Adrenal gland (tissue), 5 donors: ENCODE data around the gene BTBD16.

ENCODE experiments used
- CTCF ChIP-seq, 6 experiments: fragments of 450-650 bp in 4 of 6; fragments of 200-600 bp in 2 of 6; sonication (generic) in 1 of 6; IDR thresholded peaks; 1 replicate in 5 of 6; 2 replicates in 1 of 6; pipeline versions ENCODE4 v1.5.1 to v1.8.0; 2016 to 2021; ENCODE audit warnings: antibody characterized with exemption in 6 of 6, mild to moderate bottlenecking in 2 of 6, moderate library complexity in 1 of 6
- POLR2A ChIP-seq, 2 donors: fragments of 450-650 bp; IDR thresholded peaks; one replicate each; pipeline ENCODE4 v1.6.1; 2017; ENCODE audit warnings: antibody characterized with exemption in 2 of 2, mild to moderate bottlenecking in 2 of 2, moderate library complexity in 1 of 2
- donor health status: DM: no; HTN: no; CAD: no.

GRCh38 chr10:122303271-122304053 is 32.4 kb downstream of the BTBD16 start:
- TF ChIP-seq CTCF (IDR thresholded peaks at IDR 0.05) (no peak), POLR2A (IDR thresholded peaks at IDR 0.05) (no peak)
